ENCODE data around the gene PYDC1. TPM values are rescaled to one million over a fixed set of nuclear protein-coding genes. Genes with fewer than 3 reads are reported as not detected.
"Not testable (repeated sequence)": the region's sequence is repeated elsewhere in the genome, so short reads cannot be mapped to it uniquely, and the experiment has no call there.

Gene PYDC1
- total RNA-seq, 5 donors from 2014 or later (not counting 1 experiment from before 2014, with no cell fraction given) = not detected

GRCh38 chr16:31204871-31205666 lies 11.9 kb downstream of the PYDC1 start:
- Histone ChIP-seq H3K27ac (ENCODE audit: low read length) (no peak overlapping the region), H3K4me1 (ENCODE audit: control insufficient read depth in 1 of 2, extremely low read depth in 1 of 2, insufficient read depth in 2 of 2, low read length in 2 of 2) (peaks cover 9 to 29% of the 10 kb centered on the region in 2 experiments), H3K27me3 (replicated peaks in 1 of 2; ENCODE audit: control insufficient read depth in 2 of 2, extremely low read depth in 1 of 2, insufficient read depth in 2 of 2, low read length in 1 of 2) (peaks cover 0 to 8% of the 10 kb centered on the region in 2 experiments), H3K36me3 (ENCODE audit: control insufficient read depth in 2 of 2, extremely low read depth in 1 of 2, insufficient read depth in 1 of 2, low read length in 1 of 2) (no peaks in the 10 kb centered on the region), H3K4me3 (ENCODE audit: control insufficient read depth in 1 of 2, extremely low read depth in 1 of 2, low read length in 1 of 2) (no peak overlapping the region), H3K9me3 (no peaks in the 10 kb centered on the region)
- ChIA-PET CTCF (no interaction called here), POLR2A (interaction anchor here in 1 of 2 donors (0.7 kb wide), 1 partner anchor 35 kb away, joined by 3 read pairs; no protein-coding TSS in a partner anchor)
- no peak for DNase-seq
- Mint-ChIP-seq H3K4me3 (peak overlapping the region in 1 of 3 donors; percentile 14), H3K36me3 (no peaks in the 10 kb centered on the region), H3K27me3 (no peaks in the 10 kb centered on the region), H3K9me3 (no peaks in the 10 kb centered on the region), H3K4me1 (peaks cover 27 to 29% (median 27%) of the 10 kb centered on the region in 3 donors), H3K27ac (no peak overlapping the region)
- 100% methylated on average over 2 of the region's 9 CpGs for whole genome bisulfite sequencing (ENCODE audit: insufficient coverage)
- ATAC-seq (replicated peaks in 1 of 4) = no peak

GRCh38 chr16:31202414-31203375 lies 14.2 kb downstream of the PYDC1 start, which contains the start of gene PYCARD:
Gene PYCARD (minus strand): TSS chr16:31202760. CDS start chr16:31202690, 70 bp downstream.
- H3K36me3 Mint-ChIP-seq = no peaks in the 10 kb centered on the region
- H3K4me3 ChIP-seq (ENCODE audit: control insufficient read depth in 1 of 2, extremely low read depth in 1 of 2, low read length in 1 of 2) = peak within 1 kb of the TSS; percentile 89 to 95
- ChIA-PET CTCF (interaction anchor here in 1 of 2 donors (1.0 kb wide), 1 partner anchor 242 kb away, joined by 3 read pairs; no protein-coding TSS in a partner anchor), POLR2A (interaction anchor here (0.5 to 1.3 kb wide), 8 partner anchors 8 to 129 kb away, joined by 3 to 12 read pairs (median 4); partner anchors contain the start of genes FUS (in 1 of the 2) and ZNF668 (in 1 of the 2))
- H3K27me3 Mint-ChIP-seq = no peaks in the 10 kb centered on the region
- peak in 13 of 35 experiments; percentile 6 to 56 (median 30) for DNase-seq
- H3K9me3 ChIP-seq = no peaks in the 10 kb centered on the region
- peak within 1 kb of the TSS; percentile 67 for H3K27ac ChIP-seq (ENCODE audit: low read length)
- H3K4me1 Mint-ChIP-seq = peaks cover 50 to 51% (median 50%) of the 10 kb centered on the region in 3 donors
- 3% methylated on average over 60 of the region's 69 CpGs for WGBS (ENCODE audit: insufficient coverage)
- peak within 1 kb of the TSS; percentile 85 to 87 for H3K27ac Mint-ChIP-seq
- H3K36me3 ChIP-seq (ENCODE audit: control insufficient read depth in 2 of 2, extremely low read depth in 1 of 2, insufficient read depth in 1 of 2, low read length in 1 of 2) = peaks cover 0 to 5% of the 10 kb centered on the region in 2 donors
- H3K9me3 Mint-ChIP-seq = no peaks in the 10 kb centered on the region
- peak; percentile 27 to 58 (median 38) for ATAC-seq (replicated peaks in 1 of 4)
- H3K4me1 ChIP-seq (ENCODE audit: control insufficient read depth in 1 of 2, extremely low read depth in 1 of 2, insufficient read depth in 2 of 2, low read length in 2 of 2) = peaks cover 13 to 46% of the 10 kb centered on the region in 2 experiments
- peak within 1 kb of the TSS; percentile 87 to 90 (median 89) for H3K4me3 Mint-ChIP-seq
- peaks cover 0 to 2% of the 10 kb centered on the region in 2 experiments for H3K27me3 ChIP-seq (replicated peaks in 1 of 2; ENCODE audit: control insufficient read depth in 2 of 2, extremely low read depth in 1 of 2, insufficient read depth in 2 of 2, low read length in 1 of 2)

DNA sequence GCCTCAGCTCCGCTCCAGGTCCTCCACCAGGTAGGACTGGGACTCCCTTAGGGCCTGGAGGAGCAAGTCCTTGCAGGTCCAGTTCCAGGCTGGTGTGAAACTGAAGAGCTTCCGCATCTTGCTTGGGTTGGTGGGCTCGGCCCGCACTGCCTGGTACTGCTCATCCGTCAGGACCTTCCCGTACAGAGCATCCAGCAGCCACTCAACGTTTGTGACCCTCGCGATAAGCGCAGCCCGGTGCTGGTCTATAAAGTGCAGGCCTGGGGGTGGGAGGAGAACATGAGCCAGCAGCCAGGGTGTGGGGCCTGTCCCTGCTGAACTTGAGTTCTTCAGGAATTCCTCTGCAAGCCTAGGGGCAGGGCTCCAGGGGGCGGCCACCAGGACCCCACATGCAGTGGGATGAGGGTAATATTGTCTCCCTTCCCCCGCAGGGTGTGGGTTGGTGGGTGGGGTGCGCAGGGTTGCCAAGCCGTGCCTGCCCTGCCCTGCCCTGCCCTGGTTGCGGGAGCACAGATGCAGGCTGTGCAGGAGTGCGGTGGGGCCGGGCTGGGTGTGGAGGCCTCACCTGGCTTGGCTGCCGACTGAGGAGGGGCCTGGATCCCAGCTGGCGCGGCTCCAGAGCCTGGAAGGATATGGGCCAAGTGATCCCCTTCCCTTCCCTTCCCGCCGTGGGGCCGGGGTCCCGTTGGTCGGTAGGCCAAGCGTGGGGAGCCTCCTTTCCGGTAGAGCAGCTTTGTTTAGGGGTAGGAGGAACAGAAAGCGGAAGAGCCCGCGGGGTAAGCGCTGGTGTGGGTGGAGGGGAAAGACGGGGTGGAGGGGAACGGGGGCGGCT lies 15.1 kb downstream of the PYDC1 start:
- Histone ChIP-seq H3K9me3 (no peaks in the 10 kb centered on the region), H3K4me3 (ENCODE audit: control insufficient read depth in 1 of 2, extremely low read depth in 1 of 2, low read length in 1 of 2) (peak overlapping the region; percentile 89 to 95), H3K27me3 (replicated peaks in 1 of 2; ENCODE audit: control insufficient read depth in 2 of 2, extremely low read depth in 1 of 2, insufficient read depth in 2 of 2, low read length in 1 of 2) (no peaks in the 10 kb centered on the region), H3K36me3 (ENCODE audit: control insufficient read depth in 2 of 2, extremely low read depth in 1 of 2, insufficient read depth in 1 of 2, low read length in 1 of 2) (peaks cover 0 to 8% of the 10 kb centered on the region in 2 donors), H3K27ac (ENCODE audit: low read length) (peak overlapping the region; percentile 67), H3K4me1 (ENCODE audit: control insufficient read depth in 1 of 2, extremely low read depth in 1 of 2, insufficient read depth in 2 of 2, low read length in 2 of 2) (peaks cover 13 to 46% of the 10 kb centered on the region in 2 experiments)
- Mint-ChIP-seq H3K4me3 (peak overlapping the region; percentile 87 to 90 (median 89)), H3K27me3 (no peaks in the 10 kb centered on the region), H3K9me3 (no peaks in the 10 kb centered on the region), H3K4me1 (peaks cover 50 to 52% (median 50%) of the 10 kb centered on the region in 3 donors), H3K27ac (peak overlapping the region; percentile 57 to 87), H3K36me3 (no peaks in the 10 kb centered on the region)
- WGBS (ENCODE audit: insufficient coverage) = 38% methylated on average over 19 of the region's 35 CpGs
- peak; percentile 56 to 82 (median 80) for ATAC-seq (replicated peaks in 1 of 4)
- peak in 31 of 35 experiments; percentile 17 to 64 (median 39) for DNase-seq
- CTCF ChIA-PET = interaction anchor here (0.5 to 1.7 kb wide), 6 partner anchors 17 to 509 kb away, joined by 3 to 4 read pairs (median 4); no protein-coding TSS in a partner anchor
- POLR2A ChIA-PET = interaction anchor here (0.6 to 1.3 kb wide), 6 partner anchors 9 to 128 kb away, joined by 3 to 12 read pairs (median 4); partner anchors contain the start of genes FUS (in 1 of the 2) and ZNF668 (in 1 of the 2)

GRCh38 chr16:31200821-31201568 lies 15.9 kb downstream of the PYDC1 start:
- H3K4me1 ChIP-seq (ENCODE audit: control insufficient read depth in 1 of 2, extremely low read depth in 1 of 2, insufficient read depth in 2 of 2, low read length in 2 of 2) = peaks cover 13 to 46% of the 10 kb centered on the region in 2 experiments
- H3K27ac ChIP-seq (ENCODE audit: low read length) = peak overlapping the region; percentile 67
- peak overlapping the region; percentile 87 to 90 (median 89) for H3K4me3 Mint-ChIP-seq
- H3K27me3 Mint-ChIP-seq = no peaks in the 10 kb centered on the region
- CTCF ChIA-PET = interaction anchor here (0.5 to 1.7 kb wide), 6 partner anchors 15 to 509 kb away, joined by 3 to 4 read pairs (median 4); no protein-coding TSS in a partner anchor
- H3K4me1 Mint-ChIP-seq = peaks cover 54 to 58% (median 56%) of the 10 kb centered on the region in 3 donors
- H3K27ac Mint-ChIP-seq = peak overlapping the region; percentile 57 to 87
- peaks cover 5% of the 10 kb centered on the region for H3K36me3 Mint-ChIP-seq
- 87% methylated on average over 5 of the region's 8 CpGs for WGBS (ENCODE audit: insufficient coverage)
- POLR2A ChIA-PET = interaction anchor here (0.5 to 1.5 kb wide), 5 partner anchors 12 to 1119 kb away, joined by 3 to 6 read pairs (median 3); no protein-coding TSS in a partner anchor
- peaks cover 5 to 16% of the 10 kb centered on the region in 2 donors for H3K36me3 ChIP-seq (ENCODE audit: control insufficient read depth in 2 of 2, extremely low read depth in 1 of 2, insufficient read depth in 1 of 2, low read length in 1 of 2)
- DNase-seq = peak in 31 of 35 experiments; percentile 36 to 73 (median 54)
- H3K27me3 ChIP-seq (replicated peaks in 1 of 2; ENCODE audit: control insufficient read depth in 2 of 2, extremely low read depth in 1 of 2, insufficient read depth in 2 of 2, low read length in 1 of 2) = no peaks in the 10 kb centered on the region
- H3K4me3 ChIP-seq (ENCODE audit: control insufficient read depth in 1 of 2, extremely low read depth in 1 of 2, low read length in 1 of 2) = peak overlapping the region; percentile 89 to 95
- H3K9me3 ChIP-seq = no peaks in the 10 kb centered on the region
- H3K9me3 Mint-ChIP-seq = no peaks in the 10 kb centered on the region
- peak; percentile 32 to 48 (median 42) for ATAC-seq (replicated peaks in 1 of 4)

DNA sequence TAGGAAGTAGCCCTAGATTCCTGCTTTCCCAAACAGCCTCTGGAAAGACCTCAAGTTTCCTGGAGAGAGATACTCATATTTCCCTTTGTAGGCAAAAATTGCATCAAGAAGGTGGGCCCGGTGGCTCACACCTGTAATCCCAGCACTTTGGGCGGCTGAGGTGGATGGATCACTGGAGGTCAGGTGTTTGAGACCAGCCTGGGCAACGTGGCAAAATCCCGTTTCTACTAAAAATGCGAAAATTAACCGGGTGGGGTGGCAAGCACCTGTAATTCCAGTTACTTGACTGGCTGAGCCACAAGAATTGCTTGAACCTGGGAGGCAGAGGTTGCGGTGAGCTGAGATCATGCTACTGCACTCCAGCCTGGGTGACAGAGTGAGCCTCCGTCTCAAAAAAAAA lies 16.8 kb downstream of the PYDC1 start:
- not testable (repeated sequence) for H3K9me3 Mint-ChIP-seq; DNase-seq; H3K27me3 ChIP-seq (replicated peaks in 1 of 2; ENCODE audit: control insufficient read depth in 2 of 2, extremely low read depth in 1 of 2, insufficient read depth in 2 of 2, low read length in 1 of 2); H3K36me3 Mint-ChIP-seq; H3K9me3 ChIP-seq; H3K27me3 Mint-ChIP-seq; ATAC-seq (replicated peaks in 1 of 4); H3K4me3 ChIP-seq (ENCODE audit: control insufficient read depth in 1 of 2, extremely low read depth in 1 of 2, low read length in 1 of 2); H3K27ac ChIP-seq (ENCODE audit: low read length)
- CTCF ChIA-PET = interaction anchor here in 1 of 2 donors (0.8 to 1.7 kb wide), 2 partner anchors 16 to 260 kb away, joined by 3 to 4 read pairs; no protein-coding TSS in a partner anchor
- Histone ChIP-seq H3K36me3 (ENCODE audit: control insufficient read depth in 2 of 2, extremely low read depth in 1 of 2, insufficient read depth in 1 of 2, low read length in 1 of 2) (peaks cover 14 to 25% of the 10 kb centered on the region in 2 donors), H3K4me1 (ENCODE audit: control insufficient read depth in 1 of 2, extremely low read depth in 1 of 2, insufficient read depth in 2 of 2, low read length in 2 of 2) (peaks cover 13 to 46% of the 10 kb centered on the region in 2 experiments)
- peaks cover 55 to 64% (median 61%) of the 10 kb centered on the region in 3 donors for H3K4me1 Mint-ChIP-seq
- H3K27ac Mint-ChIP-seq = peak overlapping the region; percentile 57 to 65
- 80% methylated on average over 7 of the region's 8 CpGs for WGBS (ENCODE audit: insufficient coverage)
- POLR2A ChIA-PET = interaction anchor here (0.6 to 1.5 kb wide), 3 partner anchors 11 to 23 kb away, joined by 3 to 6 read pairs (median 6); no protein-coding TSS in a partner anchor
- peak overlapping the region in 2 of 3 donors; percentile 17 to 90 for H3K4me3 Mint-ChIP-seq

All from T-cell (primary cell).